Left lung (tissue), 10 donors: ENCODE measurements around the gene HHAT. TPM values are rescaled to one million over a fixed set of nuclear protein-coding genes. Genes with fewer than 3 reads are reported as not detected.

Experiments
- ATAC-seq: fragments of 200-7000 bp; cut with Tn5 transposase; one replicate; pipeline ENCODE4 v1.9.1; 2020; ENCODE audit warnings: moderate library complexity
- DNase-seq, 4 donors: peaks; one replicate each; pipeline ENCODE4 v3.0.0-alpha.2; 2013 to 2020
- H3K27ac ChIP-seq, 2 donors: fragments of 200-600 bp; sonication (generic) in 1 of 2; one replicate each; pipeline versions ENCODE4 v1.5.0 to v1.8.0; 2020 to 2021
- H3K27me3 ChIP-seq, 2 donors: fragments of 200-600 bp; sonication (generic) in 1 of 2; one replicate each; pipeline versions ENCODE4 v1.5.0 to v1.8.0; 2020 to 2021
- H3K36me3 ChIP-seq, 2 donors: fragments of 200-600 bp; sonication (generic) in 1 of 2; one replicate each; pipeline versions ENCODE4 v1.5.0 to v1.8.0; 2020 to 2021
- H3K4me1 ChIP-seq, 2 donors: fragments of 200-600 bp; one replicate each; pipeline ENCODE4 v1.8.0; 2021
- H3K4me3 ChIP-seq, 2 donors: fragments of 200-600 bp; sonication (generic) in 1 of 2; one replicate each; pipeline versions ENCODE4 v1.5.0 to v1.8.0; 2020 to 2021; ENCODE audit warnings: mild to moderate bottlenecking in 1 of 2
- H3K9me3 ChIP-seq, 2 donors: fragments of 200-600 bp; sonication (generic) in 1 of 2; one replicate each; pipeline versions ENCODE4 v1.5.0 to v1.8.0; 2020 to 2021
- CTCF ChIP-seq, 2 donors: fragments of 200-600 bp; sonication (generic) in 1 of 2; IDR thresholded peaks; one replicate each; pipeline versions ENCODE4 v1.5.0 to v1.8.0; 2021; ENCODE audit warnings: antibody characterized with exemption in 2 of 2
- intact Hi-C, 2 donors: fragments of 100-400 bp; cut with DNase I; formaldehyde crosslinking; loops; one replicate each; pipeline versions ENCODE4 v1.11.2 to v1.14.2; 2022
- polyA plus RNA-seq, 6 donors: library from polyadenylated mRNA; unstranded; fragments of 120-200 nt; gene quantifications; one replicate each; pipeline ENCODE4 v1.2.1, GENCODE V29; 2013; ENCODE audit not compliant: insufficient read length in 6 of 6
- total RNA-seq, 2 donors: library from RNA; stranded (reverse); fragmentation: NEBNext Ultra II Directional; extraction: Animal tissue kit (Norgen Biotek cat#: 25700); gene quantifications; one replicate each; pipeline ENCODE4 v1.2.1, GENCODE V29; 2021
- donor health status: DM: no; HTN: yes; CAD: no.
- donor health status: DM: no; HTN: no; CAD: no.

Gene HHAT
- total and polyA plus RNA-seq, 8 donors = 3.4 to 12.3 (median 10.8) TPM

- ATAC-seq = no peak
- Histone ChIP-seq H3K27ac (no peak overlapping the region), H3K4me1 (no peaks in the 10 kb centered on the region), H3K27me3 (no peaks in the 10 kb centered on the region), H3K4me3 (no peak overlapping the region), H3K36me3 (no peaks in the 10 kb centered on the region), H3K9me3 (no peaks in the 10 kb centered on the region)
- intact Hi-C loops = no loop called here
- no peak for TF ChIP-seq CTCF (IDR thresholded peaks at IDR 0.05)
- DNase-seq = no peak
Observed at GRCh38 chr1:210650403-210650802, 321.7 kb downstream of the HHAT start.

- H3K4me3 ChIP-seq = no peak overlapping the region
- DNase-seq (no peak), ATAC-seq (no peak)
- TF ChIP-seq CTCF (IDR thresholded peaks at IDR 0.05) = no peak
- H3K9me3 ChIP-seq = no peaks in the 10 kb centered on the region
- H3K36me3 ChIP-seq = no peaks in the 10 kb centered on the region
- H3K4me1 ChIP-seq = no peaks in the 10 kb centered on the region
- no peaks in the 10 kb centered on the region for H3K27me3 ChIP-seq
- intact Hi-C loops = no loop called here
- no peak overlapping the region for H3K27ac ChIP-seq
Observed at GRCh38 chr1:210652329-210652954, 323.7 kb downstream of the HHAT start.

- Histone ChIP-seq H3K4me3 (no peak overlapping the region), H3K36me3 (no peaks in the 10 kb centered on the region), H3K27ac (no peak overlapping the region), H3K4me1 (no peaks in the 10 kb centered on the region), H3K9me3 (no peaks in the 10 kb centered on the region), H3K27me3 (no peaks in the 10 kb centered on the region)
- ATAC-seq (peak; percentile 64), DNase-seq (no peak)
- intact Hi-C loops = no loop called here
- TF ChIP-seq CTCF (IDR thresholded peaks at IDR 0.05) = no peak
Observed at GRCh38 chr1:210653771-210654170, 325.1 kb downstream of the HHAT start.

GRCh38 chr1:210654176-210654981 is 325.7 kb downstream of the HHAT start:
- H3K27me3 ChIP-seq = no peaks in the 10 kb centered on the region
- intact Hi-C loops = no loop called here
- no peak for ATAC-seq
- no peaks in the 10 kb centered on the region for H3K36me3 ChIP-seq
- no peaks in the 10 kb centered on the region for H3K4me1 ChIP-seq
- no peak for TF ChIP-seq CTCF (IDR thresholded peaks at IDR 0.05)
- no peak overlapping the region for H3K27ac ChIP-seq
- H3K4me3 ChIP-seq = no peak overlapping the region
- H3K9me3 ChIP-seq = no peaks in the 10 kb centered on the region
- DNase-seq = no peak

- no peak overlapping the region for H3K27ac ChIP-seq
- ATAC-seq (no peak), DNase-seq (no peak)
- H3K27me3 ChIP-seq = no peaks in the 10 kb centered on the region
- no peaks in the 10 kb centered on the region for H3K4me1 ChIP-seq
- TF ChIP-seq CTCF (IDR thresholded peaks at IDR 0.05) = no peak
- H3K36me3 ChIP-seq = no peaks in the 10 kb centered on the region
- intact Hi-C loops = no loop called here
- no peak overlapping the region for H3K4me3 ChIP-seq
- H3K9me3 ChIP-seq = no peaks in the 10 kb centered on the region
Observed at GRCh38 chr1:210655511-210655910, 326.8 kb downstream of the HHAT start.
